WI38 (cell line): ENCODE results near the gene ALG14.
"Not testable (repeated sequence)": the region's sequence is repeated elsewhere in the genome, so short reads cannot be mapped to it uniquely, and the experiment has no call there.

ENCODE experiments used
- H3K4me3 ChIP-seq: 2 replicates; pipeline ENCODE4 v1.5.1; 2011; ENCODE audit warnings: low read depth, mild to moderate bottlenecking, control low read depth, low read length
- TF ChIP-seq, protein P1 (sequence below): IDR thresholded peaks from 2 replicates; pipeline ENCODE4 v1.5.1; 2012; ENCODE audit warnings: low read depth, mild to moderate bottlenecking, control low read depth, low read length

Gene ALG14

DNA sequence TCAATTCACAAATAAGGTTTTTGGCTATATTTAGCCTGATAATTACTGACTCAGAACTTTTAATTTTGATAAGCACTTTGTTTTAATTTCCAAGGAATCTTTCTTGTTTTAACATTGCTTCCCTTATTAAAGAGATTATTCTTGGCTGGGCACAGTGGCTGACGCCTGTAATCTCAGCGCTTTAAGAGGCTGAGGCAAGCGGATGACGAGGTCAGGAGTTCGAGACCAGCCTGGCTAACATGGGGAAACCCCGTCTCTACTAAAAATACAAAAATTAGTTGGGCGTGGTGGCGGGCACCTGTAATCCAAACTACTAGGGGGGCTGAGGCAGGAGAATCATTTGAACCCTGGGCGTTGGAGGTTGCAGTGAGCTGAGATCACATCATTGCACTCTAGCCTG lies 13.8 kb downstream of the ALG14 start:
- no peak overlapping the region for H3K4me3 ChIP-seq
- TF ChIP-seq, protein P1, sequence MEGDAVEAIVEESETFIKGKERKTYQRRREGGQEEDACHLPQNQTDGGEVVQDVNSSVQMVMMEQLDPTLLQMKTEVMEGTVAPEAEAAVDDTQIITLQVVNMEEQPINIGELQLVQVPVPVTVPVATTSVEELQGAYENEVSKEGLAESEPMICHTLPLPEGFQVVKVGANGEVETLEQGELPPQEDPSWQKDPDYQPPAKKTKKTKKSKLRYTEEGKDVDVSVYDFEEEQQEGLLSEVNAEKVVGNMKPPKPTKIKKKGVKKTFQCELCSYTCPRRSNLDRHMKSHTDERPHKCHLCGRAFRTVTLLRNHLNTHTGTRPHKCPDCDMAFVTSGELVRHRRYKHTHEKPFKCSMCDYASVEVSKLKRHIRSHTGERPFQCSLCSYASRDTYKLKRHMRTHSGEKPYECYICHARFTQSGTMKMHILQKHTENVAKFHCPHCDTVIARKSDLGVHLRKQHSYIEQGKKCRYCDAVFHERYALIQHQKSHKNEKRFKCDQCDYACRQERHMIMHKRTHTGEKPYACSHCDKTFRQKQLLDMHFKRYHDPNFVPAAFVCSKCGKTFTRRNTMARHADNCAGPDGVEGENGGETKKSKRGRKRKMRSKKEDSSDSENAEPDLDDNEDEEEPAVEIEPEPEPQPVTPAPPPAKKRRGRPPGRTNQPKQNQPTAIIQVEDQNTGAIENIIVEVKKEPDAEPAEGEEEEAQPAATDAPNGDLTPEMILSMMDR: no peak

DNA sequence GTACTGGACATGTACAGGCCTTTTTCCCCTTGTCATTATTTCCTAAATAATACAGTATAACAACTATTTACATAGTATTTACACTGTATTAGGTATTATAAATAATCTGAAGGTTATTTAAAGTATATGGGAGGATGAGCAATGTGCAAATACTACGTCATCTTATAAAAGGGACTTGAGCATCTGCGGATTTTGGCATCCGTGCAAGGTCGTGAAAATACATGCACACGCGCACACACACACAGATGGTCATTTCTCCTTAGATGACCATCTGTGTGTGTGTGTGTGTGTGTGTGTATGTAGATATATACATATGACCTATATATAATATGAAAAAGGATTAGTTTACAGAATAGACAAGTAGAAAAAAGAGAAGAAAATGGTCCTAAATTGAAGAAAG lies 15.4 kb downstream of the ALG14 start:
- no peak overlapping the region for H3K4me3 ChIP-seq
- TF ChIP-seq, protein P1: no peak

DNA sequence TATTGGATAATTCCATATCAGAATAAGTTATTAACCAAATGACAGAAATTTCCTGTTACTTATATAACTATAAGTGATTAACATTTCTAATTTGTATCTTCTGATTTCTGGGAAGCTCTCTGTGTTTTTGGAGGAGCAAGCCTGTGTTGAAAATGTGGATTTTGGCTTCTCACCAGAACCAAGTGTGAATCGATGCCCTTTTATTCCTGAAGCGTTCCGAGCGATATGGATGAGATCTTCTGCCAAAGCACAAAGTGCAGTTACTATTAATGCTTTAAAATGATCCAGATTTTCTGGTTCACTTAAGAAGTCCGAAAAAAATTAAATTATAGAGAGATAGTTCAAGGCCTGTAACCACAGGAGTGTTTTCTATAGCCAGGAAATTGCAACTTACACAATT lies 22.8 kb downstream of the ALG14 start:
- no peak overlapping the region for H3K4me3 ChIP-seq
- TF ChIP-seq, protein P1: no peak

DNA sequence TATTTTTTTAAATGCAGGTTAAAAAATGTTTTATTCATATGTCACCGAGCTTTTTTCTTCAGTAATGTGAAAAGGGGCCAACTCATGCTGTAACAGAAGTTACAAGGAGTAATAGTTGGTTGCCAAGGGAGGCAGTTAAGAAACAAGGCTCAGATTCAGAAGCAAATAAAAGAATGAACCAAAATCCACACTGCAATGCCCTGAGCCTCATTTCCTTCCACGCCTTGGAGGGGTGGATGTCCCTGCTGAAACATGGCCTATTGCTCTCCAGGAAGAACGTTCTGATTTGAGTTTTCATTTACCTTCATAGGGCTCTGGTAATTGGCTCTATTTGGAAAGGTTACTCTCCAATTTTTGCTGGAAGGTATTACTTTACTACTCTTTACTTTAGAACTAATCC lies 24.4 kb downstream of the ALG14 start:
- no peak overlapping the region for H3K4me3 ChIP-seq
- TF ChIP-seq, protein P1: no peak

DNA sequence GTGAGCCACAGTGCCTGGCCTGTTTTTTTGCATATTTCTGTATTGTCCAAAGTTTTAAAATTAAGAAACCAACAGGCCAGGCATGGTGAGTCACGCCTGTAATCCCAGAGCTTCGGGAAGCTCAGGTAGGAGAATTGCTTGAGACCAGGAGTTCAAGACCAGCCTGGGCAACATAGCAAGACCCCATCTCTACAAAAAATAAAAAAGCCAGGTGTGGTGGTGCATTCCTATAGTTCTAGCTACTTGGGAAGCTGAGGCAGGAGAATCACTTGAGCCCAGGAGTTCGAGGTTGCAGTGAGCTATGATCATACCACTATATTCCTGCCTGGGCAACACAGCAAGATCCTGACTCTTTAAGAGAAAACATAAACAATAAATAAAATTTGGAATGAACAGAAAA lies 25.1 kb downstream of the ALG14 start:
- not testable (repeated sequence) for H3K4me3 ChIP-seq

DNA sequence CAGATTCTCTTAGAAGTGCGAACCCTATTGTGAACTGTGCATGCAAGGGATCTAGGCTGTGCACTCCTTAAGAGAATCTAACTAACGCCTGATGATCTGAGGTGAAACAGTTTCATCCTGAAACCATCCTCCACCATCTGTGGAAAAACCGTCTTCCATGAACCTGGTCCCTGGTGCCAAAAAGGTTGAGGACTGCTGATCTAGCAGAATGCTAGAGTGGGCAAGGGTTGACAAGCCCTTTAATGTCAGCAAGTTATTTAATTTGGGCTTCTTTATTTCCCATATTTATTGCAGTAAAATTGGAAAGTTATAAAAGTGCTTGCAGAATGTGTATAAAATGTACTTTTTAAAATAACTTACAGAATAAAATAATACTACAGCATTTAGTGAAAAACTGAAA lies 26.4 kb downstream of the ALG14 start:
- no peak overlapping the region for H3K4me3 ChIP-seq
- TF ChIP-seq, protein P1: no peak

DNA sequence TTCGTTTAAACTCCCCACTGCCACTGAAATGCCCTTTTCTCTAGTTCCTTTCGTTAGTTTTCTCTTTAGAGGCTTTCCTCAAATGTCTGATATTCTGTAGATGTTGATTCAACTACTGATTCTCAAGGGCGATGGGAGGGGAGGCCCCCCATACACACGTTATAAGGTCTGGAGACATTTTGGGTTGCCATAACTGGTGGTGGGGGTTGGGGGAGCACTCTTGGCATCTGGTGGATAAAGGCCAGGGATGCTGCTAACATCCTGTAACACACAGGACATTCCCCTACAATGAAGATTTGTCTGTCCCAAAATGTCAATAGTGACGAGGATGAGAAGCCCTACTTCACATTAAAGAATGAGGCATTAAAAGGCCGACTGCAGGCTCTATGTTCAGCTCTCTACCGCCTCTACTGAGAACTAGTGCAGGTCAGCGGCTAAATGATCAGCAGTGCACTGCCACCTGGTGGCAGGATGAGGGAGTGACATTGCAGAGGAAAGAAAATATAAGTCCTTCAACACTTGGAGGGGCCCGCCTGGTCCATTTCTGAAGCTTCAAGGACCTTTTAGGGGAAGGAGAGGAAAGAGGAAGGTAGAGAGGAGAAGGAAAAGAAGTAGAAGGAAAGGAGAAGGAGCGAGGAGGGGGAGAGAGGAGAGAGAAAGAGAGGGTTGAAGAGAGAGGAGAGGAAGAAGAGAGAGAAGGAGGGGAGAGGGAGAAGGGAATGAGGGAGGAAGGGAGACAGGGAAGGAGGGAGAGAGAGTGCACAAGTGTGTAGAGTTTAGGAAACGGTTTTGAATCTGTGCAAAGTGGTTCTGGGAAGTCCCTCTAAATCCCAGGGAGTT lies 29.4 kb downstream of the ALG14 start:
- no peak overlapping the region for H3K4me3 ChIP-seq

More for the DNA sequence above, 29.4 kb downstream of the ALG14 start:
- TF ChIP-seq, protein P1: peak; percentile 96
